ENCODE data around the gene TUT1.
A peak's percentile ranks its signal among the peaks of the same experiment; 100 is the strongest.
"Not testable (repeated sequence)": the region's sequence is repeated elsewhere in the genome, so short reads cannot be mapped to it uniquely, and the experiment has no call there.

The TUT1 gene

GRCh38 chr11:62556108-62556874, 35.0 kb downstream of the TUT1 start:
- peak; percentile 58 to 71 for DNase-seq (ENCODE audit: low read depth in 2 of 2)

- DNase-seq (ENCODE audit: low read depth in 2 of 2): no peak
These were observed 35.7 kb downstream of the TUT1 start for GRCh38 chr11:62555464-62556107.

- no peak for DNase-seq (ENCODE audit: low read depth in 2 of 2)
These were observed 36.7 kb downstream of the TUT1 start for GRCh38 chr11:62554387-62555167.

GRCh38 chr11:62553839-62554361, 37.4 kb downstream of the TUT1 start:
- DNase-seq (ENCODE audit: low read depth in 2 of 2): no peak

GRCh38 chr11:62553080-62553838, 38.1 kb downstream of the TUT1 start:
- DNase-seq (ENCODE audit: low read depth in 2 of 2): no peak

- no peak for DNase-seq (ENCODE audit: low read depth in 2 of 2)
These were observed 38.7 kb downstream of the TUT1 start for GRCh38 chr11:62552485-62553079.

GRCh38 chr11:62550478-62550877, 40.8 kb downstream of the TUT1 start:
- not testable (repeated sequence) for DNase-seq (ENCODE audit: low read depth in 2 of 2)

GRCh38 chr11:62548545-62549335, 42.6 kb downstream of the TUT1 start:
- no peak for DNase-seq (ENCODE audit: low read depth in 2 of 2)

- DNase-seq (ENCODE audit: low read depth in 2 of 2): no peak
These were observed 43.5 kb downstream of the TUT1 start for GRCh38 chr11:62547691-62548281.

GRCh38 chr11:62546929-62547625, 44.2 kb downstream of the TUT1 start:
- DNase-seq (ENCODE audit: low read depth in 2 of 2): no peak

- DNase-seq (ENCODE audit: low read depth in 2 of 2): no peak
These were observed 44.9 kb downstream of the TUT1 start, which contains the start of gene AHNAK for GRCh38 chr11:62546244-62546928. TSS of gene AHNAK (minus strand) at chr11:62546806. CDS start at chr11:62536098, 10,708 bp downstream.

GRCh38 chr11:62545437-62546243, 45.7 kb downstream of the TUT1 start:
- DNase-seq (ENCODE audit: low read depth in 2 of 2): no peak

GRCh38 chr11:62544581-62545436, 46.5 kb downstream of the TUT1 start:
- no peak for DNase-seq (ENCODE audit: low read depth in 2 of 2)

- no peak for DNase-seq (ENCODE audit: low read depth in 2 of 2)
These were observed 47.5 kb downstream of the TUT1 start for GRCh38 chr11:62543680-62544444.

GRCh38 chr11:62542750-62543567, 48.4 kb downstream of the TUT1 start:
- DNase-seq (ENCODE audit: low read depth in 2 of 2): no peak
